Neural crest cell (in vitro differentiated cells): ENCODE data around the gene CDK19. TPM values are rescaled to one million over a fixed set of nuclear protein-coding genes. Genes with fewer than 3 reads are reported as not detected.

Experiments used
- DNase-seq: peaks from one replicate; pipeline ENCODE4 v3.0.0; 2021; ENCODE audit warnings: low read depth, mixed read lengths, low spot score
- H3K27ac Mint-ChIP-seq: one replicate; pipeline ENCODE4 v1.8.0; 2021; ENCODE audit warnings: mild to moderate bottlenecking, mixed read lengths; ENCODE audit not compliant: unreplicated experiment
- H3K27me3 Mint-ChIP-seq: 2 replicates; pipeline ENCODE4 v1.8.0; 2021; ENCODE audit warnings: low read depth, mild to moderate bottlenecking, mixed read lengths
- H3K36me3 Mint-ChIP-seq: 2 replicates; pipeline ENCODE4 v1.8.0; 2021; ENCODE audit warnings: low read depth, mild to moderate bottlenecking, mixed read lengths
- H3K4me1 Mint-ChIP-seq: 2 replicates; pipeline ENCODE4 v1.8.0; 2021; ENCODE audit warnings: mixed read lengths
- H3K4me3 Mint-ChIP-seq: one replicate; pipeline ENCODE4 v1.8.0; 2021; ENCODE audit warnings: mild to moderate bottlenecking, mixed read lengths
- H3K9me3 Mint-ChIP-seq: 2 replicates; pipeline ENCODE4 v1.8.0; 2021; ENCODE audit warnings: mixed read lengths
- total RNA-seq: library from RNA; stranded (reverse); gene quantifications from 2 replicates; pipeline ENCODE4 v1.2.1, GENCODE V29; 2021
- TF ChIP-seq, protein P1 (sequence below): fragments of 200-600 bp; sonication (generic); conservative IDR thresholded peaks from 2 replicates; pipeline ENCODE4 v1.5.0; 2021; ENCODE audit warnings: antibody characterized with exemption, mild to moderate bottlenecking

Gene CDK19
- total RNA-seq, 1 donor from 2014 or later: 24.4 TPM

DNA sequence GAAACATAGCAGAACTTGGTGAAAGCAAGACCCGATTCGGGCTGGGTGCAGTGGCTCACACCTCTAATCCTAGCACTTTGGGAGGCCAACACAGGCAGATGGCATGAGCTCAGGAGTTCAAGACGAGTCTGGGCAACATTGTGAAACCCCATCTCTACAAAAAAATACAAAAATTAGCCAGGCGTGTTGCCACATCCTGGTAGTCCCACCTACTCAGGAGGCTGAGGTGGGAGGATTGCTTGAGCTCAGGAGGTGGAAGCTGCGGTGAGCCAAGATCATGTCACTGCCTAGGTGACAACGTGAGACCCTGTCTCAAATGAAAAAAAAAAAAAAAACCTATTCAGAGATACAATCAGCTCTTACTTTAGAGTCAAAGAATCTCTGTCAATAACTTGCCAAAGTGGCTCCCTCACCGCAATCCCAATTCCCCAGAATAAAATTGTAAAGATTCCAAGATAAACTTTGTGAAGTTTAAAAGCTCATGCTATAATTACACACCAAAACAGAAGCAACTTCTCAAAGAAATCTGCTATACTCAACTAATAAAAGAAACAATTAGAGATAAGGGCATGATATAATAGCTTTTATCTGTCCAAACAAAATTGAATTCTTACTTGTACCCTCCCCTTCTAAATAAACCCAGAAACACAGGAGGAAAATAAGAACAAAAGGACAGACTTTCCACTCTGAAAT, 33.6 kb downstream of the CDK19 start:
- no peaks in the 10 kb centered on the region for H3K27me3 Mint-ChIP-seq

GRCh38 chr6:110778333-110778732, 36.9 kb downstream of the CDK19 start:
- Mint-ChIP-seq H3K27me3 (no peaks in the 10 kb centered on the region), H3K27ac (no peak overlapping the region), H3K9me3 (no peaks in the 10 kb centered on the region), H3K4me3 (no peak overlapping the region), H3K4me1 (peaks cover 14% of the 10 kb centered on the region), H3K36me3 (no peaks in the 10 kb centered on the region)
- TF ChIP-seq, protein P1, sequence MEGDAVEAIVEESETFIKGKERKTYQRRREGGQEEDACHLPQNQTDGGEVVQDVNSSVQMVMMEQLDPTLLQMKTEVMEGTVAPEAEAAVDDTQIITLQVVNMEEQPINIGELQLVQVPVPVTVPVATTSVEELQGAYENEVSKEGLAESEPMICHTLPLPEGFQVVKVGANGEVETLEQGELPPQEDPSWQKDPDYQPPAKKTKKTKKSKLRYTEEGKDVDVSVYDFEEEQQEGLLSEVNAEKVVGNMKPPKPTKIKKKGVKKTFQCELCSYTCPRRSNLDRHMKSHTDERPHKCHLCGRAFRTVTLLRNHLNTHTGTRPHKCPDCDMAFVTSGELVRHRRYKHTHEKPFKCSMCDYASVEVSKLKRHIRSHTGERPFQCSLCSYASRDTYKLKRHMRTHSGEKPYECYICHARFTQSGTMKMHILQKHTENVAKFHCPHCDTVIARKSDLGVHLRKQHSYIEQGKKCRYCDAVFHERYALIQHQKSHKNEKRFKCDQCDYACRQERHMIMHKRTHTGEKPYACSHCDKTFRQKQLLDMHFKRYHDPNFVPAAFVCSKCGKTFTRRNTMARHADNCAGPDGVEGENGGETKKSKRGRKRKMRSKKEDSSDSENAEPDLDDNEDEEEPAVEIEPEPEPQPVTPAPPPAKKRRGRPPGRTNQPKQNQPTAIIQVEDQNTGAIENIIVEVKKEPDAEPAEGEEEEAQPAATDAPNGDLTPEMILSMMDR: no peak
- no peak for DNase-seq

More for the DNA sequence above, 33.6 kb downstream of the CDK19 start:
- Mint-ChIP-seq H3K27ac (no peak overlapping the region), H3K36me3 (peaks cover 9% of the 10 kb centered on the region), H3K9me3 (no peaks in the 10 kb centered on the region), H3K4me1 (peaks cover 14% of the 10 kb centered on the region), H3K4me3 (no peak overlapping the region)
- DNase-seq: no peak
- TF ChIP-seq, protein P1: no peak

GRCh38 chr6:110777636-110778035, 37.6 kb downstream of the CDK19 start:
- no peak overlapping the region for H3K27ac Mint-ChIP-seq
- H3K9me3 Mint-ChIP-seq: no peaks in the 10 kb centered on the region
- no peak overlapping the region for H3K4me3 Mint-ChIP-seq
- H3K4me1 Mint-ChIP-seq: peaks cover 12% of the 10 kb centered on the region
- H3K27me3 Mint-ChIP-seq: no peaks in the 10 kb centered on the region
- TF ChIP-seq, protein P1: no peak
- no peak for DNase-seq
- H3K36me3 Mint-ChIP-seq: no peaks in the 10 kb centered on the region

DNA sequence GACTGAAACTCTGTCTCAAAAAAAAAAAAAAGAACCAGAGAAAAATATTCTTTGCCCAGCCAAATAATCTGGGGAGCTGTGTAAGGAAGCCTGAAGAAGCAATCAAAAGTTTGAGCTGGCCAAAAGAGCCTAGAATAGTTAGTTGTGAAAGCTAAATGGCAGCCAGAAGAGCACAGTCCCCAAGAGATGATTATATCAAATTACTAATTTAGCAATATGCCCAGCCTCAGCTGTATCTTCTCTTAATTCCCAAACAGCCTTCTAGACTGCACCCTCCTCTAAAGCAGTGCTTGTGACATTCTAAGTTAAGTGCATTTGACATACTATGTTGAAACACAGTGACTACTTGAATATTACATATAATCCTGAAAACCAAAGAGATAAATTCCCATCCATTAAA, 38.9 kb downstream of the CDK19 start:
- H3K36me3 Mint-ChIP-seq: peaks cover 7% of the 10 kb centered on the region
- H3K4me1 Mint-ChIP-seq: peaks cover 5% of the 10 kb centered on the region
- no peak for DNase-seq
- no peaks in the 10 kb centered on the region for H3K27me3 Mint-ChIP-seq
- TF ChIP-seq, protein P1: no peak
- H3K27ac Mint-ChIP-seq: no peak overlapping the region
- H3K9me3 Mint-ChIP-seq: no peaks in the 10 kb centered on the region
- H3K4me3 Mint-ChIP-seq: no peak overlapping the region

GRCh38 chr6:110769923-110770322, 45.3 kb downstream of the CDK19 start:
- Mint-ChIP-seq H3K9me3 (peaks cover 8% of the 10 kb centered on the region), H3K4me1 (no peaks in the 10 kb centered on the region)

More at GRCh38 chr6:110769923-110770322, 45.3 kb downstream of the CDK19 start:
- Mint-ChIP-seq H3K27me3 (no peaks in the 10 kb centered on the region), H3K4me3 (no peak overlapping the region), H3K36me3 (peaks cover 30% of the 10 kb centered on the region), H3K27ac (no peak overlapping the region)
- DNase-seq: no peak
- TF ChIP-seq, protein P1: no peak
